Ramos (cell line): ENCODE data around the gene CFAP77.

Source experiments
- in situ Hi-C: fragments of 300-500 bp; cut with MboI; formaldehyde crosslinking; loops from one replicate; pipeline ENCODE4 v1.14.3; 2022; ENCODE audit warnings: low sequenced_read_pairs; ENCODE audit not compliant: unreplicated experiment

Gene CFAP77

DNA sequence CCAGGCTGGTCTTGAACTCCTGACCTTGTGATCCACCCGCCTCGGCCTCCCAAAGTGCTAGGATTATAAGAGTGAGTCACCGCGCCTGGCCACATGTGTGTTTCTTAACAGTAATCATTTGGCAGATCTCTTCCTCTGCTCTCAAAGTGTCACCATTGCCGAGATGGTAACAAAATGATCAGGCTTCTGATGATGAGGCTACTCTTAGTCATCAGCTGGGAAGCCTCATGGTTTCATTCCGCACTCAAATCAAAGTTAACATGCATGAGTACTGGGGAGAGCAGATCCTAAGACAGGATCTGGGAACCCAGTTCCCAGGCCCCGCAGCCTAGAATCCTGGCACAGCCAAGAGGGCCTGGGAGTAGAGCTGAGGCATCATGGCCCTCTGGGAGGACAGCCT lies 199.8 kb downstream of the CFAP77 start:
- in situ Hi-C loops = no loop called here

DNA sequence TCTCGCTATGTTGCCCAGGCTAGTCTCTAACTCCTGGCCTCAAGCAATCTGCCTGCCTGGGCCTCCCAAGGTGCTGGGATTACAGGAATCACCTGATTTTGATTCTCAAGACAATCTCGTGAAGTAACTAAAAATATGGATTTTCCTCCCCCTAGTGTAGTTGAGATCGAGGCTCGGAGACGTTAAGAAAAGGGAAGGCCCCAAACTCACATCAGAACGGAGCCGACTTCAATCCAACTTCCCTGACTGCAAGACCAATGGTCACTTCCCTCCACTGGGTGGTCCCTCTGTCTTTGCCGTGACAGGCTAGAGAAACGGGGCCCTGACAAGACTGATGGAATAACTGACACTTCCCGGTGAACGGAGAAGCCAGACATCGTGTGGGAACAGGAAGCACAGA lies 200.7 kb downstream of the CFAP77 start:
- in situ Hi-C loops = no loop called here

DNA sequence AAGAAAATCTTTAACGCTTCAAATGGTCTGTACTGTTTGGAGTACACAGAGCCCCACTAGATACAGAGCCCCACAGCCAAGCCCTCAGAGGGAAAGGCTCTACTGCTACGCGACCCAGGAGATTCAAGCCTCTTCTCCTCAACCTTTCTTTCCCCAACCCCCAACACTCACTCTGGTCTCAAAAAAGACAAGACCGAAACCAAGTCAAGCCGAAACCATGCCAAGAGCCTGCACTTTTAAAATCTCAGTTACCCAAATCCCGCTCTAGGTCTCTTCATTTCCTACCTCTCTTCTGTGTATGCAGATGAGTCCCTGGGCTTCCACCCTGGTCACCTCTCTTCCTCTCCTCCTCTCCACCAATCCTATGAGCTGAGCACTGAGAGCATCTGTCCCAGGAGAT lies 204.3 kb downstream of the CFAP77 start:
- in situ Hi-C loops = no loop called here

GRCh38 chr9:132615774-132616173 lies 205.8 kb downstream of the CFAP77 start:
- in situ Hi-C loops = no loop called here

- in situ Hi-C loops = no loop called here
Measured at GRCh38 chr9:132616725-132617124, 206.7 kb downstream of the CFAP77 start.

DNA sequence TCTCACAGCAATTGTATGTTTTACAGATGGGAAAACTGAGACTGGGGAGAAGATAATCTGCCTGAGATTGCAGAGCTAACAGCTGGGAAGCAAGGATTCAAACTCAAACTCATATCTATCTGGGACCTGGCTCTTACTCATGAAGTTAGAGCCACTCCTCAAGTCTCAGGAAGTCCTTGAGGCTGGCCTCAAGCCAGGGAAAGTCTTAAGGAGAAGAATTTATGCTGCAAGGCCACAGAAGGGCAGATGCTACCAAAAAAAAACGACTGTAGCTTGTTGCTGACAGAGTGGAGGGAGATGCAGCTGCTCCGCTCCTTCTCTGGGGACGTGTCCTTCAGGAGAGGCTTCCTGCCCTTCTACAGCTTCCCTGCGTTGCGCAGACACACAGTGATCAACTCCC lies 212.1 kb downstream of the CFAP77 start:
- in situ Hi-C loops = no loop called here
